NCI-H1930 (cell line): ENCODE measurements around the gene WLS.
"Not testable (repeated sequence)": the region's sequence is repeated elsewhere in the genome, so short reads cannot be mapped to it uniquely, and the experiment has no call there.

Source experiments
- DNase-seq, 2 experiments: peaks; one replicate each; lab custom pipeline; 2025; lab: John Stamatoyannopoulos, UW

WLS gene

GRCh38 chr1:68198752-68199151 is 33.6 kb downstream of the WLS start:
- no peak for DNase-seq

- peak; percentile 33 to 81 for DNase-seq
Observed at GRCh38 chr1:68197891-68198290, 34.4 kb downstream of the WLS start.

GRCh38 chr1:68197461-68197860 is 34.9 kb downstream of the WLS start:
- no peak for DNase-seq

- DNase-seq, result no peak
Observed at GRCh38 chr1:68196676-68197075, 35.6 kb downstream of the WLS start.

GRCh38 chr1:68191717-68192116 is 40.6 kb downstream of the WLS start:
- DNase-seq, result no peak

- no peak for DNase-seq
Observed at GRCh38 chr1:68188644-68189340, 43.5 kb downstream of the WLS start.

- no peak for DNase-seq
Observed at GRCh38 chr1:68188060-68188538, 44.2 kb downstream of the WLS start.

- DNase-seq, result no peak
Observed at GRCh38 chr1:68185743-68186142, 46.6 kb downstream of the WLS start.

- no peak for DNase-seq
Observed at GRCh38 chr1:68183895-68184294, 48.4 kb downstream of the WLS start.

GRCh38 chr1:68181165-68181556 is 51.2 kb downstream of the WLS start:
- DNase-seq, result no peak

GRCh38 chr1:68180441-68181164 is 51.7 kb downstream of the WLS start:
- no peak for DNase-seq

GRCh38 chr1:68178821-68179490 is 53.4 kb downstream of the WLS start:
- no peak for DNase-seq

- no peak for DNase-seq
Observed at GRCh38 chr1:68175621-68176398, 56.5 kb downstream of the WLS start.

GRCh38 chr1:68174738-68175113 is 57.6 kb downstream of the WLS start:
- DNase-seq, result no peak

GRCh38 chr1:68173936-68174737 is 58.2 kb downstream of the WLS start:
- no peak for DNase-seq

GRCh38 chr1:68173283-68173935 is 58.9 kb downstream of the WLS start:
- DNase-seq, result peak in 1 of 2 experiments; percentile 52

GRCh38 chr1:68171795-68172194 is 60.5 kb downstream of the WLS start:
- not testable (repeated sequence) for DNase-seq

GRCh38 chr1:68168545-68169171 is 63.7 kb downstream of the WLS start:
- DNase-seq, result no peak

- no peak for DNase-seq
Observed at GRCh38 chr1:68167211-68167610, 65.1 kb downstream of the WLS start.

GRCh38 chr1:68166348-68166747 is 66.0 kb downstream of the WLS start:
- no peak for DNase-seq
